Prostate gland (tissue), 2 donors: ENCODE data around the gene C12orf54. TPM values are rescaled to one million over a fixed set of nuclear protein-coding genes. Genes with fewer than 3 reads are reported as not detected.
"Not testable (repeated sequence)": the region's sequence is repeated elsewhere in the genome, so short reads cannot be mapped to it uniquely, and the experiment has no call there.

Experiments
- DNase-seq: peaks from one replicate; pipeline ENCODE4 v3.0.0-alpha.2; 2019; ENCODE audit warnings: low spot score
- H3K27ac ChIP-seq, 2 donors: fragments of 200-600 bp; sonication (generic); 2 replicates each; pipeline ENCODE4 v1.5.1; 2017 to 2019
- H3K27me3 ChIP-seq: fragments of 200-600 bp; sonication (generic); replicated peaks from 2 replicates; pipeline ENCODE4 v1.5.1; 2019; ENCODE audit not compliant: insufficient read depth
- H3K36me3 ChIP-seq, 2 donors: fragments of 200-600 bp; sonication (generic); 1 replicate in 1 of 2; 2 replicates in 1 of 2; pipeline versions ENCODE4 v1.5.1 to v1.8.1; 2017 to 2019
- H3K4me1 ChIP-seq: fragments of 200-600 bp; sonication (generic); replicated peaks from 2 replicates; pipeline ENCODE4 v1.5.1; 2019
- H3K4me3 ChIP-seq, 2 donors: fragments of 200-600 bp; sonication (generic); 2 replicates each; pipeline ENCODE4 v1.5.1; 2017 to 2019
- H3K9me3 ChIP-seq: fragments of 200-600 bp; sonication (generic); 2 replicates; pipeline ENCODE4 v1.5.1; 2017
- POLR2A ChIP-seq: fragments of 450-650 bp; IDR thresholded peaks from one replicate; pipeline ENCODE4 v1.6.1; 2016; ENCODE audit warnings: antibody characterized with exemption, mild to moderate bottlenecking
- POLR2AphosphoS5 ChIP-seq: sonication (generic); formaldehyde crosslinking; IDR thresholded peaks from one replicate; pipeline ENCODE4 v1.6.1; 2017; ENCODE audit warnings: antibody characterized with exemption
- WGBS: methylation state at CpG from one replicate; pipeline ENCODE4 v1.1.5; 2018; 5-methylcytosine and 5-hydroxymethylcytosine counted together
- intact Hi-C: fragments of 100-400 bp; cut with DNase I; formaldehyde crosslinking; loops from one replicate; pipeline ENCODE4 v1.14.2; 2022
- total RNA-seq, 2 donors: library from RNA; depleted of rRNA; stranded (reverse); fragments of >200 nt; gene quantifications; one replicate each; pipeline ENCODE4 v1.1.0, GENCODE V29; 2016
- TF ChIP-seq, protein P1 (sequence below), 4 experiments: fragments of 200-600 bp in 2 of 4; fragments of 450-650 bp in 2 of 4; sonication (generic) in 2 of 4; IDR thresholded peaks; 1 replicate in 3 of 4; 2 replicates in 1 of 4; pipeline ENCODE4 v1.5.1; 2016 to 2019; ENCODE audit warnings: antibody characterized with exemption in 4 of 4, mild to moderate bottlenecking in 2 of 4, moderate library complexity in 2 of 4

C12orf54 gene
- total RNA-seq = 1 to 10 TPM in 1 of 2 donors, not detected in 1; 6.0 TPM

GRCh38 chr12:48482198-48482597 is at the start of gene C12orf54:
TSS of gene C12orf54 (plus strand) at chr12:48482498. CDS start at chr12:48483297, 799 bp downstream.
- Histone ChIP-seq H3K4me1 (no peaks in the 10 kb centered on the region), H3K27ac (no peak within 1 kb of the TSS), H3K36me3 (no peaks in the 10 kb centered on the region), H3K27me3 (no peaks in the 10 kb centered on the region), H3K9me3 (no peaks in the 10 kb centered on the region), H3K4me3 (no peak within 1 kb of the TSS)
- intact Hi-C loops = no loop called here
- 96% methylated on average over 2 of the region's 2 CpGs for WGBS
- no peak for DNase-seq
- TF ChIP-seq POLR2AphosphoS5 (no peak), POLR2A (no peak)
- TF ChIP-seq, protein P1, sequence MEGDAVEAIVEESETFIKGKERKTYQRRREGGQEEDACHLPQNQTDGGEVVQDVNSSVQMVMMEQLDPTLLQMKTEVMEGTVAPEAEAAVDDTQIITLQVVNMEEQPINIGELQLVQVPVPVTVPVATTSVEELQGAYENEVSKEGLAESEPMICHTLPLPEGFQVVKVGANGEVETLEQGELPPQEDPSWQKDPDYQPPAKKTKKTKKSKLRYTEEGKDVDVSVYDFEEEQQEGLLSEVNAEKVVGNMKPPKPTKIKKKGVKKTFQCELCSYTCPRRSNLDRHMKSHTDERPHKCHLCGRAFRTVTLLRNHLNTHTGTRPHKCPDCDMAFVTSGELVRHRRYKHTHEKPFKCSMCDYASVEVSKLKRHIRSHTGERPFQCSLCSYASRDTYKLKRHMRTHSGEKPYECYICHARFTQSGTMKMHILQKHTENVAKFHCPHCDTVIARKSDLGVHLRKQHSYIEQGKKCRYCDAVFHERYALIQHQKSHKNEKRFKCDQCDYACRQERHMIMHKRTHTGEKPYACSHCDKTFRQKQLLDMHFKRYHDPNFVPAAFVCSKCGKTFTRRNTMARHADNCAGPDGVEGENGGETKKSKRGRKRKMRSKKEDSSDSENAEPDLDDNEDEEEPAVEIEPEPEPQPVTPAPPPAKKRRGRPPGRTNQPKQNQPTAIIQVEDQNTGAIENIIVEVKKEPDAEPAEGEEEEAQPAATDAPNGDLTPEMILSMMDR (IDR thresholded peaks at IDR 0.05) = no peak

- H3K27ac ChIP-seq, H3K4me1 ChIP-seq, DNase-seq, H3K27me3 ChIP-seq, intact Hi-C loops, H3K36me3 ChIP-seq, H3K4me3 ChIP-seq, H3K9me3 ChIP-seq: not testable (repeated sequence)
- WGBS = 91% methylated on average over 10 of the region's 10 CpGs
These were observed 48.3 kb upstream of the C12orf54 start for GRCh38 chr12:48434016-48434415.

GRCh38 chr12:48441069-48441468 is 41.2 kb upstream of the C12orf54 start:
- Histone ChIP-seq H3K27ac (no peak overlapping the region), H3K4me1 (no peaks in the 10 kb centered on the region), H3K4me3 (no peak overlapping the region), H3K27me3 (no peaks in the 10 kb centered on the region), H3K9me3 (no peaks in the 10 kb centered on the region), H3K36me3 (no peaks in the 10 kb centered on the region)
- TF ChIP-seq POLR2AphosphoS5 (no peak), POLR2A (no peak)
- TF ChIP-seq, protein P1 (IDR thresholded peaks at IDR 0.05) = no peak
- intact Hi-C loops = no loop called here
- DNase-seq = no peak
- WGBS = 74% methylated on average over 7 of the region's 7 CpGs

GRCh38 chr12:48442179-48442847 is 40.0 kb upstream of the C12orf54 start:
- H3K4me1 ChIP-seq = no peaks in the 10 kb centered on the region
- no peaks in the 10 kb centered on the region for H3K27me3 ChIP-seq
- WGBS = 86% methylated on average over 3 of the region's 3 CpGs
- DNase-seq = no peak
- H3K9me3 ChIP-seq = no peaks in the 10 kb centered on the region
- H3K4me3 ChIP-seq = no peak overlapping the region
- intact Hi-C loops = no loop called here
- TF ChIP-seq, protein P1 (IDR thresholded peaks at IDR 0.05) = no peak
- TF ChIP-seq POLR2AphosphoS5 = no peak
- TF ChIP-seq POLR2A = no peak
- H3K36me3 ChIP-seq = no peaks in the 10 kb centered on the region
- no peak overlapping the region for H3K27ac ChIP-seq

DNA sequence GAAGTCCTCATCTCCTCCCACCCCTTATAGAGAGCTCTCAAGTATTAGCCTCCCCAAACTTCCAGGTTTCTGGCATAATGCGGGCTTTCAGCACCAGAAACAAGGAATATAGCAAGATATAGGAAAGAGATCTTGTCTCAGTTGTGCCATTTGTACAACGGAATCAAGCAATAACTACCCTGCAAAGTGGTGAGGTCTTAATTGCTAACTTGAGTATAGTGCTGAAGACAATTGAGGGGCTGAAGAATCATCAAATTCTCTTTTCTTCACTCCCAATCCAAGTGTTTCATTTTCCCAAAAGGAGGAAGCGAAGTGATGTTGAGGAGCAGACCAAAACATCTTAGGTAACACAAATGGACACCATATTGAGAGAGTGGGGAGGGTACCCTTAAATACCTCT is 36.8 kb upstream of the C12orf54 start:
- TF ChIP-seq, protein P1 (IDR thresholded peaks at IDR 0.05) = no peak
- no peak for TF ChIP-seq POLR2AphosphoS5
- TF ChIP-seq POLR2A = no peak
- H3K4me3 ChIP-seq = no peak overlapping the region
- no peak for DNase-seq
- H3K27ac ChIP-seq = no peak overlapping the region
- H3K27me3 ChIP-seq = no peaks in the 10 kb centered on the region
- H3K36me3 ChIP-seq = no peaks in the 10 kb centered on the region
- intact Hi-C loops = no loop called here
- H3K4me1 ChIP-seq = no peaks in the 10 kb centered on the region
- WGBS = 94% methylated on average over 3 of the region's 3 CpGs
- no peaks in the 10 kb centered on the region for H3K9me3 ChIP-seq
